ENCODE data around the gene KRTAP10-5. TPM values are rescaled to one million over a fixed set of nuclear protein-coding genes. Genes with fewer than 3 reads are reported as not detected.

KRTAP10-5 gene
- total RNA-seq, 1 donor = not detected

- H3K36me3 ChIP-seq (ENCODE audit: insufficient read depth, low read length) = no peaks in the 10 kb centered on the region
- no peaks in the 10 kb centered on the region for H3K27me3 ChIP-seq (ENCODE audit: insufficient read depth, low read length)
- no peak overlapping the region for H2AFZ ChIP-seq (ENCODE audit: low read length)
- no peak for TF ChIP-seq CTCF (IDR thresholded peaks at IDR 0.05; ENCODE audit: extremely low read depth, low read depth, low read length)
- DNase-seq (ENCODE audit: insufficient read length, low spot score, missing footprints) = peak; percentile 41
- no peaks in the 10 kb centered on the region for H3K4me1 ChIP-seq (ENCODE audit: insufficient read depth, low read length)
- H3K4me2 ChIP-seq (ENCODE audit: insufficient read depth, low read length) = no peak overlapping the region
- H3K79me2 ChIP-seq (ENCODE audit: insufficient read depth, low read length) = no peaks in the 10 kb centered on the region
- H3K27ac ChIP-seq (ENCODE audit: low read depth, low read length) = no peak overlapping the region
- no peak overlapping the region for H3K4me3 ChIP-seq (ENCODE audit: insufficient read depth, low read length)
- no peaks in the 10 kb centered on the region for H3K9me3 ChIP-seq (ENCODE audit: low read depth, low read length)
- no peaks in the 10 kb centered on the region for H4K20me1 ChIP-seq (ENCODE audit: insufficient read depth, low read length)
Measured at GRCh38 chr21:44531606-44532564, 48.5 kb downstream of the KRTAP10-5 start.

- no peaks in the 10 kb centered on the region for H3K9me3 ChIP-seq (ENCODE audit: low read depth, low read length)
- H3K4me3 ChIP-seq (ENCODE audit: insufficient read depth, low read length) = no peak overlapping the region
- no peak for TF ChIP-seq CTCF (IDR thresholded peaks at IDR 0.05; ENCODE audit: extremely low read depth, low read depth, low read length)
- H3K36me3 ChIP-seq (ENCODE audit: insufficient read depth, low read length) = no peaks in the 10 kb centered on the region
- H3K79me2 ChIP-seq (ENCODE audit: insufficient read depth, low read length) = no peaks in the 10 kb centered on the region
- no peaks in the 10 kb centered on the region for H3K27me3 ChIP-seq (ENCODE audit: insufficient read depth, low read length)
- no peaks in the 10 kb centered on the region for H4K20me1 ChIP-seq (ENCODE audit: insufficient read depth, low read length)
- DNase-seq (ENCODE audit: insufficient read length, low spot score, missing footprints) = peak; percentile 48
- H3K4me1 ChIP-seq (ENCODE audit: insufficient read depth, low read length) = no peaks in the 10 kb centered on the region
- H2AFZ ChIP-seq (ENCODE audit: low read length) = no peak overlapping the region
- H3K27ac ChIP-seq (ENCODE audit: low read depth, low read length) = no peak overlapping the region
- H3K4me2 ChIP-seq (ENCODE audit: insufficient read depth, low read length) = no peak overlapping the region
Measured at GRCh38 chr21:44530903-44531605, 49.4 kb downstream of the KRTAP10-5 start.

- Histone ChIP-seq H3K9me3 (ENCODE audit: low read depth, low read length) (no peaks in the 10 kb centered on the region), H3K27me3 (ENCODE audit: insufficient read depth, low read length) (no peaks in the 10 kb centered on the region), H3K36me3 (ENCODE audit: insufficient read depth, low read length) (no peaks in the 10 kb centered on the region), H3K79me2 (ENCODE audit: insufficient read depth, low read length) (no peaks in the 10 kb centered on the region), H3K4me2 (ENCODE audit: insufficient read depth, low read length) (no peak overlapping the region), H3K4me1 (ENCODE audit: insufficient read depth, low read length) (no peaks in the 10 kb centered on the region), H3K27ac (ENCODE audit: low read depth, low read length) (no peak overlapping the region), H4K20me1 (ENCODE audit: insufficient read depth, low read length) (no peaks in the 10 kb centered on the region), H2AFZ (ENCODE audit: low read length) (no peak overlapping the region), H3K4me3 (ENCODE audit: insufficient read depth, low read length) (no peak overlapping the region)
- DNase-seq (ENCODE audit: insufficient read length, low spot score, missing footprints) = peak; percentile 65
- no peak for TF ChIP-seq CTCF (IDR thresholded peaks at IDR 0.05; ENCODE audit: extremely low read depth, low read depth, low read length)
Measured at GRCh38 chr21:44530221-44530902, 50.0 kb downstream of the KRTAP10-5 start.
